HFF-Myc (cell line): ENCODE measurements around the gene ZNF616.

ENCODE experiments used
- DNase-seq: peaks from one replicate; pipeline ENCODE4 v3.0.0-alpha.2; 2011; ENCODE audit warnings: low read depth; ENCODE audit errors: extremely low read depth
- H3K4me3 ChIP-seq: replicated peaks from 2 replicates; pipeline ENCODE4 v1.5.1; 2011; ENCODE audit warnings: low read depth, mild to moderate bottlenecking, control low read depth, low read length
- TF ChIP-seq, protein P1 (sequence below): IDR thresholded peaks from 2 replicates; pipeline ENCODE4 v1.5.1; 2012; ENCODE audit warnings: mild to moderate bottlenecking, low read depth, low read length, control low read depth; ENCODE audit errors: missing control alignments

ZNF616 gene

DNA sequence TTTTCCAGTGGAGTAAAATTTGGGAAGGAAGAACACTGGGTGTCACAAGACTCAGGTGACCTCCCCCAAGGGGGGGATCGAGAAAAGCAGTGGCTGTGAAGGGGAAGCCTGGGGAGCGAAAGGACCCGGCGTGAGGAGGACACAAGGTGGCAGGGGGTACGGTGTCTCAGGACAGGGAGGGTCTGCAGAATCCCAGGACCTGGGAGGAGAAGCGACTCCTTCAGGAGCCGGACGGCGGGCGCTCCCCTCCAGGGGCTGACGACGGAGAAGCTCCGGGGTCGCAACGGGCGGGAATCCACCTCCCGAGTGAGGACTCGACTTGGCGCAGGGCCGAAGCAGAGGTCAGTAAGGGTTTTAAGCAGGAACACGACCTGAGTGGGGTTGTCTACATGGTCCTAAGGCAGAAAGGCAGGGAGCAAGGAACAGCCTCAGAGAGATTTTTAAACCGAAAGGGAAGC lies 31.2 kb upstream of the ZNF616 start:
- no peak for DNase-seq

DNA sequence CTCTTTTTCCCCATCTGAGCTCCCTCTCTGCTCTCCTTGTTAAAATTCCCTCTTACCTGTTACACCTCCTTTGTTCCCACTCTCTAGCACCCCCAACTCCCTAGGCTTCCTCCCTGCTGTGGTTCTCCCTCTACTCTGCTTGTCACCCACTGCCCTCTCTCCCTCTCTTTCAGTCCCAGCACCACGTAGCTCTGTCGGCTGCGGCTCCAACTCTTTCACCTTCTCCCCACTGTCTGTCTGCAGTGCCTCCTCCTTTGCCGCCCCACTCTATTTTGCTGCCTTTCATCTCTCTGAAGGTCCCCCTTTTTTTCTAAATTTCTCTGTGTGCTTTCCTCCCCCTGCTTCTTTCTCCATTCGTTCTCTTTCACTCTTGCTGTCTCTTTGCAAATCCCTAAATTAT lies 30.6 kb upstream of the ZNF616 start:
- peak overlapping the region; percentile 83 for H3K4me3 ChIP-seq
- TF ChIP-seq, protein P1, sequence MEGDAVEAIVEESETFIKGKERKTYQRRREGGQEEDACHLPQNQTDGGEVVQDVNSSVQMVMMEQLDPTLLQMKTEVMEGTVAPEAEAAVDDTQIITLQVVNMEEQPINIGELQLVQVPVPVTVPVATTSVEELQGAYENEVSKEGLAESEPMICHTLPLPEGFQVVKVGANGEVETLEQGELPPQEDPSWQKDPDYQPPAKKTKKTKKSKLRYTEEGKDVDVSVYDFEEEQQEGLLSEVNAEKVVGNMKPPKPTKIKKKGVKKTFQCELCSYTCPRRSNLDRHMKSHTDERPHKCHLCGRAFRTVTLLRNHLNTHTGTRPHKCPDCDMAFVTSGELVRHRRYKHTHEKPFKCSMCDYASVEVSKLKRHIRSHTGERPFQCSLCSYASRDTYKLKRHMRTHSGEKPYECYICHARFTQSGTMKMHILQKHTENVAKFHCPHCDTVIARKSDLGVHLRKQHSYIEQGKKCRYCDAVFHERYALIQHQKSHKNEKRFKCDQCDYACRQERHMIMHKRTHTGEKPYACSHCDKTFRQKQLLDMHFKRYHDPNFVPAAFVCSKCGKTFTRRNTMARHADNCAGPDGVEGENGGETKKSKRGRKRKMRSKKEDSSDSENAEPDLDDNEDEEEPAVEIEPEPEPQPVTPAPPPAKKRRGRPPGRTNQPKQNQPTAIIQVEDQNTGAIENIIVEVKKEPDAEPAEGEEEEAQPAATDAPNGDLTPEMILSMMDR = no peak
- no peak for DNase-seq

More for the DNA sequence above, 31.2 kb upstream of the ZNF616 start:
- TF ChIP-seq, protein P1 = no peak
- H3K4me3 ChIP-seq = peak overlapping the region; percentile 83

DNA sequence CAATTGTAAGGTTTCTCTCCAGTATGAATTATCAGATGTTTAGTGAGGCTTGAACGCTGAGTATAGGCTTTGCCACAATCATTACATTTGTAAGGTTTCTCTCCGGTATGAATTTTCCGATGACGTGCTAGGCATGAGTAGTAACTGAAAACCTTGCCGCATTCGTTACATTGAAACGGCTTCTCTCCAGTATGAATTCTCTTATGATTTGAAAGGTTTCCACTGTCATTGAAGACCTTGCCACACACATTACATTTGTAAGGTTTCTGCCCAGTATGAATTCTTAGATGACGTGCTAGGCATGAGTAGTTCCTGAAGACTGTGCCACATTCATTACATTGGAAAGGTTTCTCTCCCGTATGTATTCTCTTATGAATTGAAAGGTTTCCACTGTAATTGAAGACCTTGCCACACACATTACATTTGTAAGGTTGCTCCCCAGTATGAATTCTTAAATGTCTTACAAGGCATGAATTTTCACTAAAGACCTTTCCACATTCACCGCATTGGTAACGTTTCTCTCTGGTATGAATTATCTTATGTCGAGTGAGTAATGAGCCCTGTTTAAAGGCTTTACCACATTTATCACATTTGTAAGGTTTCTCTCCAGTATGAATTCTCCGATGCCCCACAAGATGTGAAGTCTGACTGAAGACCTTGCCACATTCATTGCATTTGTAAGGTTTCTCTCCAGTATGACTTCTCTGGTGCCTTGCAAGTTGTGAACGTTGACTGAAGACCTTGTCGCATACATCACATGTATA lies 16.0 kb upstream of the ZNF616 start:
- DNase-seq = no peak
- TF ChIP-seq, protein P1 = no peak
- no peak overlapping the region for H3K4me3 ChIP-seq

DNA sequence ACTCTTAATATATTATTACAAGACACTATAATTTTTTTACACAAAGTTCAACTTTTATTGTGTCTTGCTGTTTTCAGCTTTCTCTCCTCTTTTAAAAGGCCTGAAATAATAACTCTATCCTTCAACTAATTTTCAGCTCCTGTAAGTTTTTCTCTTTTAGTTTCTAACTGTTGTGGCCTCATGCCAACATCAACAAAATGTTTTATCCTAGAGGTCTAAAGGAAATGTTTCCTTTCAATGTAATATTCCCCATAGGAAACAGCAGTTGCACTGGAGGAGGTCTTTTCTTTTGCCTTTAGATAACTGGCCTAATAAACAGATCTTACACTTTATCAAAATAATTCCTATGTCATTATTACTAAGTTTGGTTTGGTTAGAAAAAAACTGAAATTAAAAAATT lies 8.5 kb upstream of the ZNF616 start:
- no peak overlapping the region for H3K4me3 ChIP-seq
- TF ChIP-seq, protein P1 = no peak
- no peak for DNase-seq

DNA sequence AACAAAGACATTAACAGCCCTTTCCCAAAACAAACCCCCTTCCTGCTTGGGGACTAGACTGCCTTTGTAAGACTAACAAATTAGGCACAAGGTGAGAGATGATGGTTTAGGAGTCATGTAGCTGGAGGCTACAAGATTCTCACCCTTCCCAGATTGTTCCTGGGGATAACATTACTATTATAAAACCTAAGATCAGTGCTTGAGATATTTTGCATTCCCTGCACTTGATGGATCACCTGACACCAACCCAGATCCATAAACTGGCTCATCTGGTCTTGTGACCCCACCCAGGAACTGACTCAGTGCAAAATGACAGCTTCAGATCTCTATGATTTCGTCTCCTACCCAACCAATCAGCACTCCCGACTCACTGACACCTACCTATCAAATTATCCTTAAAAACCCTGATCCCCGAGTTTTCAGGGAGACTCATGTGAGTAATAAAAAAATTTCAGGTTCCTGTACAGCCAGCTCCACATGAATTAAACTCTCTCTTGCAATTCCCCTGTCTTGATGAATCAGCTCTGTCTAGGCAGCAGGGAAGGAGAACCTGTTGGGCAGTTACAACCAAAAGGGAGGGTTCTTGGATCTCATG lies 2.4 kb upstream of the ZNF616 start:
- H3K4me3 ChIP-seq = no peak overlapping the region
- TF ChIP-seq, protein P1 = no peak
- DNase-seq = no peak

DNA sequence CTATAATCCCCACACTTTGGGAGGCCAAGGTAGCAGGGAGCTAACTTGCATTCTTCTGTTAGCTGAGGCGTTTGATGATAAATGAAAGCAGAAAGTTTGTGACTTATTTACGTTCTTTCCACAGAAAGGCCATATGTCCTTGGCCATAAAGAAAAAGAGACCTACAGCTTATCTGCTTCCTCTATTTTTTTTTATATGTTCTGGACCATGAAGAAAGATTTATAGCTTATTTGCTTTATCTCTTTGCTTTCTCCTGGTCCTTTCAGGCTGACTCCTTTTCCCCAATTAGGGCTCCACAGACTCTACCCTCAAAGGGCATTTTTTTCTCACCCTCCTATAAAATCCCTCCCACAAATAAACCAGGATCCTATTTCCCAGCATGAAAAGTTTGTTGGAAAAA lies 1.5 kb upstream of the ZNF616 start:
- TF ChIP-seq, protein P1 = no peak
- no peak for DNase-seq

More for the DNA sequence above, 1.5 kb upstream of the ZNF616 start:
- no peak overlapping the region for H3K4me3 ChIP-seq
